H1 (cell line): ENCODE data around the gene MED23. TPM values are rescaled to one million over a fixed set of nuclear protein-coding genes. Genes with fewer than 3 reads are reported as not detected.

Experiments used
- EP300 ChIP-seq, 2 experiments: IDR thresholded peaks; 1 replicate in 1 of 2; 2 replicates in 1 of 2; pipeline ENCODE4 v1.6.1; 2011 to 2012; ENCODE audit warnings: low read depth in 2 of 2, low read length in 2 of 2, mild to moderate bottlenecking in 2 of 2, borderline replicate concordance in 1 of 2, inconsistent platforms in 1 of 2, moderate library complexity in 1 of 2
- POLR2A ChIP-seq, 2 experiments: IDR thresholded peaks; 1 replicate in 1 of 2; 2 replicates in 1 of 2; pipeline ENCODE4 v1.6.1; 2011; ENCODE audit warnings: low read depth in 2 of 2, low read length in 2 of 2, mild to moderate bottlenecking in 2 of 2; ENCODE audit errors: control extremely low read depth in 1 of 2
- RXRA ChIP-seq: IDR thresholded peaks from 2 replicates; pipeline ENCODE4 v1.6.1; 2011; ENCODE audit warnings: low read depth, mild to moderate bottlenecking, low read length, moderate library complexity; ENCODE audit not compliant: insufficient read depth
- SIRT6 ChIP-seq: IDR thresholded peaks from one replicate; pipeline ENCODE4 v1.7.1; 2012; ENCODE audit warnings: low read length, inconsistent platforms
- SP2 ChIP-seq: IDR thresholded peaks from 2 replicates; pipeline ENCODE4 v1.6.1; 2012; ENCODE audit warnings: mild to moderate bottlenecking, low read length, inconsistent platforms
- polyA plus RNA-seq, 7 experiments: library from polyadenylated mRNA; depleted of rRNA in 3 of 7; stranded (reverse) in 5 of 7; unstranded in 2 of 7; fragments of >200 nt in 5 of 7; fragments of 200-250 nt in 2 of 7; gene quantifications; 1 replicate in 5 of 7; 2 replicates in 1 of 7; 4 replicates in 1 of 7; pipeline versions ENCODE4 v1.2.1 to v1.2.3, GENCODE V29; 2011 to 2013; ENCODE audit warnings: missing spikeins in 2 of 7, mixed read lengths in 2 of 7
- total RNA-seq: library from RNA; stranded (reverse); fragmentation: NEBNext Ultra II Directional; extraction: Animal tissue kit (Norgen Biotek cat#: 25700); gene quantifications from 2 replicates; pipeline ENCODE4 v1.2.1, GENCODE V29; 2021
- TF ChIP-seq, protein P1 (sequence below): fragments of 300-600 bp; sonication (generic); IDR thresholded peaks from 2 replicates; pipeline ENCODE4 v1.7.1; 2012; ENCODE audit warnings: low read length, moderate library complexity, mild to moderate bottlenecking, inconsistent platforms; ENCODE audit not compliant: insufficient replicate concordance
- TF ChIP-seq, protein P2 (sequence below): IDR thresholded peaks from 2 replicates; pipeline ENCODE4 v1.6.1; 2011; ENCODE audit warnings: low read length, improper control_type of control experiment
- TF ChIP-seq, protein P3 (sequence below), 3 experiments: IDR thresholded peaks; 1 replicate in 2 of 3; 2 replicates in 1 of 3; pipeline versions ENCODE4 v1.5.1 to v1.6.1; 2011; ENCODE audit warnings: low read length in 3 of 3, mild to moderate bottlenecking in 3 of 3, inconsistent platforms in 2 of 3, low read depth in 1 of 3, moderate library complexity in 1 of 3; ENCODE audit not compliant: insufficient read depth in 1 of 3; ENCODE audit errors: control extremely low read depth in 1 of 3

Gene MED23
- total and polyA plus RNA-seq, 2 of the 8 experiments (the other 6 are each of a cell fraction or from before 2014, with no cell fraction given) = 10.5 to 13.0 TPM

DNA sequence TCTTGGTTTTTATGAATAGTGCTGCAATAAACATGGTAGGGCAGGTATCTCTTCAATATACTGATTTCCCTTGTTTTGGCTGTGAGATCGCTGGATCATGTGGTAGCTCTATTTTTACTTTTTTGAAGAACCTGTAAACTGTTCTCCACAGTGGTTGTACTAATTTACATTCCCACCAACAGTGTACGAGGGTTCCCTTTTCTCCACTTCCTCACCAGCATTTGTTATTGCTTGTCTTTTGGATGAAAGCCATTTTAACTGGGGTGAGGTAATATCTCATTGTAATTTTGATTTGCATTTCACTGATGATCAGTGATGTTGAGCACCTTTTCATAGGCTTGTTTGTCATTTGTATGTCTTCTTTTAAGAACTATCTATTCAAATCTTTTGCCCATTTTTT, 63.0 kb downstream of the MED23 start (continued):
- TF ChIP-seq, protein P1, sequence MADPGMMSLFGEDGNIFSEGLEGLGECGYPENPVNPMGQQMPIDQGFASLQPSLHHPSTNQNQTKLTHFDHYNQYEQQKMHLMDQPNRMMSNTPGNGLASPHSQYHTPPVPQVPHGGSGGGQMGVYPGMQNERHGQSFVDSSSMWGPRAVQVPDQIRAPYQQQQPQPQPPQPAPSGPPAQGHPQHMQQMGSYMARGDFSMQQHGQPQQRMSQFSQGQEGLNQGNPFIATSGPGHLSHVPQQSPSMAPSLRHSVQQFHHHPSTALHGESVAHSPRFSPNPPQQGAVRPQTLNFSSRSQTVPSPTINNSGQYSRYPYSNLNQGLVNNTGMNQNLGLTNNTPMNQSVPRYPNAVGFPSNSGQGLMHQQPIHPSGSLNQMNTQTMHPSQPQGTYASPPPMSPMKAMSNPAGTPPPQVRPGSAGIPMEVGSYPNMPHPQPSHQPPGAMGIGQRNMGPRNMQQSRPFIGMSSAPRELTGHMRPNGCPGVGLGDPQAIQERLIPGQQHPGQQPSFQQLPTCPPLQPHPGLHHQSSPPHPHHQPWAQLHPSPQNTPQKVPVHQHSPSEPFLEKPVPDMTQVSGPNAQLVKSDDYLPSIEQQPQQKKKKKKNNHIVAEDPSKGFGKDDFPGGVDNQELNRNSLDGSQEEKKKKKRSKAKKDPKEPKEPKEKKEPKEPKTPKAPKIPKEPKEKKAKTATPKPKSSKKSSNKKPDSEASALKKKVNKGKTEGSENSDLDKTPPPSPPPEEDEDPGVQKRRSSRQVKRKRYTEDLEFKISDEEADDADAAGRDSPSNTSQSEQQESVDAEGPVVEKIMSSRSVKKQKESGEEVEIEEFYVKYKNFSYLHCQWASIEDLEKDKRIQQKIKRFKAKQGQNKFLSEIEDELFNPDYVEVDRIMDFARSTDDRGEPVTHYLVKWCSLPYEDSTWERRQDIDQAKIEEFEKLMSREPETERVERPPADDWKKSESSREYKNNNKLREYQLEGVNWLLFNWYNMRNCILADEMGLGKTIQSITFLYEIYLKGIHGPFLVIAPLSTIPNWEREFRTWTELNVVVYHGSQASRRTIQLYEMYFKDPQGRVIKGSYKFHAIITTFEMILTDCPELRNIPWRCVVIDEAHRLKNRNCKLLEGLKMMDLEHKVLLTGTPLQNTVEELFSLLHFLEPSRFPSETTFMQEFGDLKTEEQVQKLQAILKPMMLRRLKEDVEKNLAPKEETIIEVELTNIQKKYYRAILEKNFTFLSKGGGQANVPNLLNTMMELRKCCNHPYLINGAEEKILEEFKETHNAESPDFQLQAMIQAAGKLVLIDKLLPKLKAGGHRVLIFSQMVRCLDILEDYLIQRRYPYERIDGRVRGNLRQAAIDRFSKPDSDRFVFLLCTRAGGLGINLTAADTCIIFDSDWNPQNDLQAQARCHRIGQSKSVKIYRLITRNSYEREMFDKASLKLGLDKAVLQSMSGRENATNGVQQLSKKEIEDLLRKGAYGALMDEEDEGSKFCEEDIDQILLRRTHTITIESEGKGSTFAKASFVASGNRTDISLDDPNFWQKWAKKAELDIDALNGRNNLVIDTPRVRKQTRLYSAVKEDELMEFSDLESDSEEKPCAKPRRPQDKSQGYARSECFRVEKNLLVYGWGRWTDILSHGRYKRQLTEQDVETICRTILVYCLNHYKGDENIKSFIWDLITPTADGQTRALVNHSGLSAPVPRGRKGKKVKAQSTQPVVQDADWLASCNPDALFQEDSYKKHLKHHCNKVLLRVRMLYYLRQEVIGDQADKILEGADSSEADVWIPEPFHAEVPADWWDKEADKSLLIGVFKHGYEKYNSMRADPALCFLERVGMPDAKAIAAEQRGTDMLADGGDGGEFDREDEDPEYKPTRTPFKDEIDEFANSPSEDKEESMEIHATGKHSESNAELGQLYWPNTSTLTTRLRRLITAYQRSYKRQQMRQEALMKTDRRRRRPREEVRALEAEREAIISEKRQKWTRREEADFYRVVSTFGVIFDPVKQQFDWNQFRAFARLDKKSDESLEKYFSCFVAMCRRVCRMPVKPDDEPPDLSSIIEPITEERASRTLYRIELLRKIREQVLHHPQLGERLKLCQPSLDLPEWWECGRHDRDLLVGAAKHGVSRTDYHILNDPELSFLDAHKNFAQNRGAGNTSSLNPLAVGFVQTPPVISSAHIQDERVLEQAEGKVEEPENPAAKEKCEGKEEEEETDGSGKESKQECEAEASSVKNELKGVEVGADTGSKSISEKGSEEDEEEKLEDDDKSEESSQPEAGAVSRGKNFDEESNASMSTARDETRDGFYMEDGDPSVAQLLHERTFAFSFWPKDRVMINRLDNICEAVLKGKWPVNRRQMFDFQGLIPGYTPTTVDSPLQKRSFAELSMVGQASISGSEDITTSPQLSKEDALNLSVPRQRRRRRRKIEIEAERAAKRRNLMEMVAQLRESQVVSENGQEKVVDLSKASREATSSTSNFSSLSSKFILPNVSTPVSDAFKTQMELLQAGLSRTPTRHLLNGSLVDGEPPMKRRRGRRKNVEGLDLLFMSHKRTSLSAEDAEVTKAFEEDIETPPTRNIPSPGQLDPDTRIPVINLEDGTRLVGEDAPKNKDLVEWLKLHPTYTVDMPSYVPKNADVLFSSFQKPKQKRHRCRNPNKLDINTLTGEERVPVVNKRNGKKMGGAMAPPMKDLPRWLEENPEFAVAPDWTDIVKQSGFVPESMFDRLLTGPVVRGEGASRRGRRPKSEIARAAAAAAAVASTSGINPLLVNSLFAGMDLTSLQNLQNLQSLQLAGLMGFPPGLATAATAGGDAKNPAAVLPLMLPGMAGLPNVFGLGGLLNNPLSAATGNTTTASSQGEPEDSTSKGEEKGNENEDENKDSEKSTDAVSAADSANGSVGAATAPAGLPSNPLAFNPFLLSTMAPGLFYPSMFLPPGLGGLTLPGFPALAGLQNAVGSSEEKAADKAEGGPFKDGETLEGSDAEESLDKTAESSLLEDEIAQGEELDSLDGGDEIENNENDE = no peak
- TF ChIP-seq, protein P2, sequence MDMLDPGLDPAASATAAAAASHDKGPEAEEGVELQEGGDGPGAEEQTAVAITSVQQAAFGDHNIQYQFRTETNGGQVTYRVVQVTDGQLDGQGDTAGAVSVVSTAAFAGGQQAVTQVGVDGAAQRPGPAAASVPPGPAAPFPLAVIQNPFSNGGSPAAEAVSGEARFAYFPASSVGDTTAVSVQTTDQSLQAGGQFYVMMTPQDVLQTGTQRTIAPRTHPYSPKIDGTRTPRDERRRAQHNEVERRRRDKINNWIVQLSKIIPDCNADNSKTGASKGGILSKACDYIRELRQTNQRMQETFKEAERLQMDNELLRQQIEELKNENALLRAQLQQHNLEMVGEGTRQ = no peak
- TF ChIP-seq POLR2A (IDR thresholded peaks at IDR 0.05; ENCODE audit: control extremely low read depth in 1 of 2, low read depth in 2 of 2, low read length in 2 of 2) (no peak), SP2 (no peak), EP300 (IDR thresholded peaks at IDR 0.05; ENCODE audit: borderline replicate concordance in 1 of 2, low read depth in 2 of 2, low read length in 2 of 2) (no peak), SIRT6 (no peak), RXRA (no peak)
- TF ChIP-seq, protein P3, sequence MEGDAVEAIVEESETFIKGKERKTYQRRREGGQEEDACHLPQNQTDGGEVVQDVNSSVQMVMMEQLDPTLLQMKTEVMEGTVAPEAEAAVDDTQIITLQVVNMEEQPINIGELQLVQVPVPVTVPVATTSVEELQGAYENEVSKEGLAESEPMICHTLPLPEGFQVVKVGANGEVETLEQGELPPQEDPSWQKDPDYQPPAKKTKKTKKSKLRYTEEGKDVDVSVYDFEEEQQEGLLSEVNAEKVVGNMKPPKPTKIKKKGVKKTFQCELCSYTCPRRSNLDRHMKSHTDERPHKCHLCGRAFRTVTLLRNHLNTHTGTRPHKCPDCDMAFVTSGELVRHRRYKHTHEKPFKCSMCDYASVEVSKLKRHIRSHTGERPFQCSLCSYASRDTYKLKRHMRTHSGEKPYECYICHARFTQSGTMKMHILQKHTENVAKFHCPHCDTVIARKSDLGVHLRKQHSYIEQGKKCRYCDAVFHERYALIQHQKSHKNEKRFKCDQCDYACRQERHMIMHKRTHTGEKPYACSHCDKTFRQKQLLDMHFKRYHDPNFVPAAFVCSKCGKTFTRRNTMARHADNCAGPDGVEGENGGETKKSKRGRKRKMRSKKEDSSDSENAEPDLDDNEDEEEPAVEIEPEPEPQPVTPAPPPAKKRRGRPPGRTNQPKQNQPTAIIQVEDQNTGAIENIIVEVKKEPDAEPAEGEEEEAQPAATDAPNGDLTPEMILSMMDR (IDR thresholded peaks at IDR 0.05; ENCODE audit: control extremely low read depth in 1 of 3, insufficient read depth in 1 of 3, low read depth in 1 of 3, low read length in 3 of 3) = no peak
